Measurements from ENCODE around the gene SELENON. TPM values are rescaled to one million over a fixed set of nuclear protein-coding genes. Genes with fewer than 3 reads are reported as not detected.

The SELENON gene
- total and polyA plus RNA-seq, 4 donors, result 4.3 to 16.1 (median 9.0) TPM

GRCh38 chr1:25765923-25766589 is 33.9 kb upstream of the SELENON start:
- Histone ChIP-seq H3K4me3 (ENCODE audit: low read depth in 1 of 3, low read length in 3 of 3) (no peak overlapping the region), H3K9ac (ENCODE audit: low read depth in 1 of 2, low read length in 2 of 2) (no peak overlapping the region), H3K27ac (ENCODE audit: low read depth in 1 of 2, low read length in 2 of 2) (no peak overlapping the region), H3K27me3 (ENCODE audit: control insufficient read depth in 4 of 4, insufficient read depth in 4 of 4, low read length in 3 of 4) (no peaks in the 10 kb centered on the region), H3K36me3 (ENCODE audit: control insufficient read depth in 4 of 4, insufficient read depth in 3 of 4, low read depth in 1 of 4, low read length in 3 of 4) (peaks cover 0 to 7% (median 2%) of the 10 kb centered on the region in 4 donors), H3K9me3 (ENCODE audit: control insufficient read depth in 4 of 4, low read length in 3 of 4) (no peaks in the 10 kb centered on the region), H3K4me1 (ENCODE audit: control insufficient read depth in 4 of 4, insufficient read depth in 4 of 4, low read length in 3 of 4) (peaks cover 0 to 12% (median 3%) of the 10 kb centered on the region in 4 donors)
- no peak for DNase-seq (ENCODE audit: low spot score)
- 79% methylated on average over 13 of the region's 13 CpGs for WGBS
- TF ChIP-seq FOXA2 (IDR thresholded peaks at IDR 0.05) (no peak), ZBTB33 (IDR thresholded peaks at IDR 0.05) (no peak), ATF3 (IDR thresholded peaks at IDR 0.05) (no peak), NR2F2 (IDR thresholded peaks at IDR 0.05) (no peak), JUND (IDR thresholded peaks at IDR 0.05) (no peak), MAX (IDR thresholded peaks at IDR 0.05) (no peak), RXRA (IDR thresholded peaks at IDR 0.05) (no peak), REST (IDR thresholded peaks at IDR 0.05) (no peak), RAD21 (IDR thresholded peaks at IDR 0.05) (no peak), SP1 (IDR thresholded peaks at IDR 0.05) (no peak), YY1 (IDR thresholded peaks at IDR 0.05) (no peak), TAF1 (conservative IDR thresholded peaks at IDR 0.05) (no peak), CTCF (IDR thresholded peaks at IDR 0.05; ENCODE audit: low read depth, low read length, missing input control) (no peak), FOXA1 (IDR thresholded peaks at IDR 0.05) (no peak), GABPA (IDR thresholded peaks at IDR 0.05 in 1 of 2, conservative IDR thresholded peaks at IDR 0.05 in 1 of 2) (no peak), HNF4A (conservative IDR thresholded peaks at IDR 0.05) (no peak)

Data from liver (tissue), 9 donors.